ENCODE results near the gene DMBX1. TPM values are rescaled to one million over a fixed set of nuclear protein-coding genes. Genes with fewer than 3 reads are reported as not detected.

Gene DMBX1
- total RNA-seq, 1 experiment from 2014 or later, result not detected

DNA sequence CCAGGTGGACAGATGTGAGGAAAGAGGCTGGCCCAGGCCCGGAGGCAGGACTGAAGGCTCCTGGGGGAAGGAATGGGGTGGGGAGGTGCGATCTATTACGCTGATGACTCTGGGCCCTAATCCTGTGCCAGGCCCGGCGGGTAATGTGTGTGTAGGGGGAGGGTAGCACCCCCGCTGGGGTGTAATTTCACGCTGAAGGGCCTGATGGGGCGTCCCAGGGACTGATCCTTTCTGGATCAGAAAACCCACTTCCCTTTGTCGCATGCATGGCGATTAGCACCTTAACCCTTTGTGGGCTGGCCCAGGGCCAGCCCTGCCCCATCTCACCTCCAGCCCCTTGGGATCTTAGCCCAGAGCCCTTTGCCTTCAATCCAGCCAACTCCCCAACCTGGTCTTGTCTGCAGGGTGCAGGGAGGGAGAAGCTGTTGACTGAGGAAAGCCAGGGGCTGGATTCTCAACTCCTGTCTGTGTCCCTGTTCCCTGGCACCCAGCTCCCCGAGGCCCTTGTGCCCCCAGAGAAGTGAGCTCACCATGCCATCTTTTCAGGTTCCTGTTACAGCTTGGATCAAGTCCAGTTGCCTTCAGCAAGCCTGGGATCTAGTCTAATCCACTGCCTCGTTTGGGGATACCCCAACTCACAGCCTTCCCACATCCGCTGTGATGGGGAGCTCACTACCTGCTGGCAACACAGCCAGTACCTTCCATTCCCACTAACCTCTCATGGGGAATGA is 35.8 kb downstream of the DMBX1 start:
- no peak for TF ChIP-seq CTCF (IDR thresholded peaks at IDR 0.05; ENCODE audit: unreplicated experiment)
- H3K9me3 Mint-ChIP-seq (ENCODE audit: unreplicated experiment), result no peaks in the 10 kb centered on the region
- H3K36me3 Mint-ChIP-seq (ENCODE audit: insufficient read depth, unreplicated experiment), result no peaks in the 10 kb centered on the region
- no peak overlapping the region for H3K4me3 Mint-ChIP-seq (ENCODE audit: unreplicated experiment)
- H3K4me1 Mint-ChIP-seq (ENCODE audit: insufficient read depth, unreplicated experiment), result peaks cover 35% of the 10 kb centered on the region
- BruUV-seq (replicated peaks), result no TSS peak
- ChIA-PET POLR2A (interaction anchor here (1.6 kb wide), 1 partner anchor 46 kb away, joined by 4 read pairs; no protein-coding TSS in a partner anchor), CTCF (interaction anchor here (0.6 to 6.6 kb wide), 9 partner anchors 14 to 117 kb away, joined by 3 to 223 read pairs (median 8); a partner anchor contains a TSS)
- H3K27ac Mint-ChIP-seq (ENCODE audit: low read depth, unreplicated experiment), result no peak overlapping the region
- intact Hi-C loops (cut with micrococcal nuclease), result no loop called here
- DNase-seq (ENCODE audit: unreplicated experiment), result no peak
- H3K27me3 Mint-ChIP-seq (ENCODE audit: insufficient read depth, unreplicated experiment), result peaks cover 14% of the 10 kb centered on the region

GRCh38 chr1:46526013-46526690 is 36.5 kb downstream of the DMBX1 start:
- TF ChIP-seq CTCF (IDR thresholded peaks at IDR 0.05; ENCODE audit: unreplicated experiment), result no peak
- BruUV-seq (replicated peaks), result no TSS peak
- no peak for DNase-seq (ENCODE audit: unreplicated experiment)
- Mint-ChIP-seq H3K27ac (ENCODE audit: low read depth, unreplicated experiment) (no peak overlapping the region), H3K9me3 (ENCODE audit: unreplicated experiment) (no peaks in the 10 kb centered on the region), H3K4me1 (ENCODE audit: insufficient read depth, unreplicated experiment) (peaks cover 31% of the 10 kb centered on the region), H3K36me3 (ENCODE audit: insufficient read depth, unreplicated experiment) (no peaks in the 10 kb centered on the region), H3K27me3 (ENCODE audit: insufficient read depth, unreplicated experiment) (peaks cover 14% of the 10 kb centered on the region), H3K4me3 (ENCODE audit: unreplicated experiment) (no peak overlapping the region)
- ChIA-PET CTCF (interaction anchor here (0.5 to 6.6 kb wide), 16 partner anchors 8 to 1857 kb away, joined by 3 to 223 read pairs (median 6); a partner anchor contains a TSS), POLR2A (interaction anchor here (1.6 kb wide), 1 partner anchor 47 kb away, joined by 4 read pairs; no protein-coding TSS in a partner anchor)
- intact Hi-C loops (cut with micrococcal nuclease), result no loop called here

GRCh38 chr1:46526691-46527291 is 37.2 kb downstream of the DMBX1 start:
- peak; percentile 49 for DNase-seq (ENCODE audit: unreplicated experiment)
- Mint-ChIP-seq H3K4me1 (ENCODE audit: insufficient read depth, unreplicated experiment) (peaks cover 25% of the 10 kb centered on the region), H3K36me3 (ENCODE audit: insufficient read depth, unreplicated experiment) (no peaks in the 10 kb centered on the region), H3K27me3 (ENCODE audit: insufficient read depth, unreplicated experiment) (peaks cover 14% of the 10 kb centered on the region), H3K4me3 (ENCODE audit: unreplicated experiment) (no peak overlapping the region), H3K9me3 (ENCODE audit: unreplicated experiment) (no peaks in the 10 kb centered on the region), H3K27ac (ENCODE audit: low read depth, unreplicated experiment) (no peak overlapping the region)
- intact Hi-C loops (cut with micrococcal nuclease), result no loop called here
- CTCF ChIA-PET, result interaction anchor here (0.5 to 6.6 kb wide), 27 partner anchors 9 to 1857 kb away, joined by 3 to 223 read pairs (median 4); a partner anchor contains a TSS
- BruUV-seq (replicated peaks), result no TSS peak
- TF ChIP-seq CTCF (IDR thresholded peaks at IDR 0.05; ENCODE audit: unreplicated experiment), result no peak
- POLR2A ChIA-PET, result interaction anchor here (0.7 to 1.6 kb wide), 3 partner anchors 47 to 186 kb away, joined by 3 to 4 read pairs (median 4); partner anchors contain the start of gene NSUN4

Measured in MCF 10A (cell line).